GM23338 (cell line): ENCODE results near the gene HS3ST6.

ENCODE experiments used
- CTCF ChIP-seq, 2 experiments: fragments of 200-600 bp in 1 of 2; sonication (generic) in 1 of 2; conservative IDR thresholded peaks; 2 replicates each; pipeline versions ENCODE4 v1.5.1 to v1.6.1; 2016 to 2017; ENCODE audit warnings: antibody characterized with exemption in 2 of 2, low read depth in 2 of 2, mild to moderate bottlenecking in 2 of 2, moderate library complexity in 1 of 2
- EZH2phosphoT487 ChIP-seq: fragments of 200-600 bp; sonication (generic); IDR thresholded peaks from one replicate; pipeline ENCODE4 v1.8.1; 2018; ENCODE audit warnings: antibody characterized with exemption; ENCODE audit not compliant: unreplicated experiment
- TF ChIP-seq, protein P1 (sequence below): IDR thresholded peaks from one replicate; pipeline ENCODE4 v1.6.1; 2018; ENCODE audit warnings: antibody characterized with exemption; ENCODE audit not compliant: unreplicated experiment

DNA sequence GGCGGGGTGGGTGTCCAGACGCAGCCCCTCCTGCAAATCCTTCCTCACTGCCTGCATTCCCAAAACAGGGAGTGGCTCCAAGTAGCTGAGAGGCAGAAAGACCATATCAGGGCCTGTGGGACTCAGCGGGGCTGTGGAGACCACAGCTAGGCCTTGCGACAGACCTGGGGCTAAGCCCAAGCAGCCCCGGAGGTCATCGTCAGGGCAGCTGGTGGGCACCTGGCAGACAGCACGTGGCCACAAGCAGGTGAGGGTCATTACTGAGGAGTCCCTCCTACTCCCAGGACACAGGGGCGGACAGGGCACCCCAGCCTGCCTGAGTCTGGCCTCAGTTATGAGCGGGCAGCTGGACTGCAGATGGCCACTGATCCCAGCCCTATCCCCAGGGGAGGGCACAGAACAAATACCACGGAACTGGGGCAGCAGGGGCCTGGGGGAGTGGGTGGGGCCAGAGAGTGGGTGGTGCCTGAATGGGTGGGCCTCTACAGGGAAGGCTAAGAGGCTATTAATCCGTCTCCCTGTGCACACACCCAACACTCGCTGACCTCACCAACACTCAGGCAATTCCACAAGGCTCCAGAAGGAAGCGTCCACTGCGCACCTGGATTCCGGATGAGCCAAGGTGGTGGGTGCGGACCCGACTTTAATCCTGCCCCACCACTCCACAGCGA lies 8.5 kb downstream of the HS3ST6 start:
- no peak for TF ChIP-seq CTCF (conservative IDR thresholded peaks at IDR 0.05; ENCODE audit: low read depth in 2 of 2)
- TF ChIP-seq, protein P1, sequence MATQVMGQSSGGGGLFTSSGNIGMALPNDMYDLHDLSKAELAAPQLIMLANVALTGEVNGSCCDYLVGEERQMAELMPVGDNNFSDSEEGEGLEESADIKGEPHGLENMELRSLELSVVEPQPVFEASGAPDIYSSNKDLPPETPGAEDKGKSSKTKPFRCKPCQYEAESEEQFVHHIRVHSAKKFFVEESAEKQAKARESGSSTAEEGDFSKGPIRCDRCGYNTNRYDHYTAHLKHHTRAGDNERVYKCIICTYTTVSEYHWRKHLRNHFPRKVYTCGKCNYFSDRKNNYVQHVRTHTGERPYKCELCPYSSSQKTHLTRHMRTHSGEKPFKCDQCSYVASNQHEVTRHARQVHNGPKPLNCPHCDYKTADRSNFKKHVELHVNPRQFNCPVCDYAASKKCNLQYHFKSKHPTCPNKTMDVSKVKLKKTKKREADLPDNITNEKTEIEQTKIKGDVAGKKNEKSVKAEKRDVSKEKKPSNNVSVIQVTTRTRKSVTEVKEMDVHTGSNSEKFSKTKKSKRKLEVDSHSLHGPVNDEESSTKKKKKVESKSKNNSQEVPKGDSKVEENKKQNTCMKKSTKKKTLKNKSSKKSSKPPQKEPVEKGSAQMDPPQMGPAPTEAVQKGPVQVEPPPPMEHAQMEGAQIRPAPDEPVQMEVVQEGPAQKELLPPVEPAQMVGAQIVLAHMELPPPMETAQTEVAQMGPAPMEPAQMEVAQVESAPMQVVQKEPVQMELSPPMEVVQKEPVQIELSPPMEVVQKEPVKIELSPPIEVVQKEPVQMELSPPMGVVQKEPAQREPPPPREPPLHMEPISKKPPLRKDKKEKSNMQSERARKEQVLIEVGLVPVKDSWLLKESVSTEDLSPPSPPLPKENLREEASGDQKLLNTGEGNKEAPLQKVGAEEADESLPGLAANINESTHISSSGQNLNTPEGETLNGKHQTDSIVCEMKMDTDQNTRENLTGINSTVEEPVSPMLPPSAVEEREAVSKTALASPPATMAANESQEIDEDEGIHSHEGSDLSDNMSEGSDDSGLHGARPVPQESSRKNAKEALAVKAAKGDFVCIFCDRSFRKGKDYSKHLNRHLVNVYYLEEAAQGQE, result no peak
- TF ChIP-seq EZH2phosphoT487, result no peak
